ENCODE results near the gene SPSB1. TPM values are rescaled to one million over a fixed set of nuclear protein-coding genes. Genes with fewer than 3 reads are reported as not detected.

SPSB1 gene
- total RNA-seq, 4 donors from 2014 or later = 18.9 to 64.9 (median 41.8) TPM

- 58 to 78% methylated on average over 12 of the region's 12 CpGs for WGBS, 2 donors
- Histone ChIP-seq H3K9me3 (no peaks in the 10 kb centered on the region), H3K36me3 (peaks cover 0 to 33% (median 0%) of the 10 kb centered on the region in 3 donors), H3K4me3 (no peak overlapping the region), H3K27ac (no peak overlapping the region), H3K4me1 (peaks cover 0 to 30% (median 8%) of the 10 kb centered on the region in 4 donors), H3K27me3 (no peaks in the 10 kb centered on the region)
- no peak for DNase-seq (ENCODE audit: low spot score in 2 of 2)
- no peak for TF ChIP-seq CTCF (IDR thresholded peaks at IDR 0.05)
- no peak for TF ChIP-seq EP300 (IDR thresholded peaks at IDR 0.05)
- no peak for TF ChIP-seq POLR2A (IDR thresholded peaks at IDR 0.05)
Measured at GRCh38 chr1:9362488-9362887, 69.8 kb downstream of the SPSB1 start.

GRCh38 chr1:9363061-9363471, 70.4 kb downstream of the SPSB1 start:
- no peaks in the 10 kb centered on the region for H3K9me3 ChIP-seq
- H3K4me3 ChIP-seq = no peak overlapping the region
- peaks cover 0 to 30% (median 8%) of the 10 kb centered on the region in 4 donors for H3K4me1 ChIP-seq
- TF ChIP-seq POLR2A (IDR thresholded peaks at IDR 0.05) (no peak), EP300 (IDR thresholded peaks at IDR 0.05) (no peak)
- 56 to 66% methylated on average over 8 of the region's 8 CpGs for WGBS, 2 donors
- no peak for DNase-seq (ENCODE audit: low spot score in 2 of 2)
- no peaks in the 10 kb centered on the region for H3K27me3 ChIP-seq
- H3K36me3 ChIP-seq = peaks cover 0 to 33% (median 0%) of the 10 kb centered on the region in 3 donors
- no peak overlapping the region for H3K27ac ChIP-seq

- no peak overlapping the region for H3K4me3 ChIP-seq
- WGBS, 2 donors = 83 to 88% methylated on average over 8 of the region's 8 CpGs
- no peak for TF ChIP-seq CTCF (IDR thresholded peaks at IDR 0.05)
- no peak for TF ChIP-seq EP300 (IDR thresholded peaks at IDR 0.05)
- TF ChIP-seq POLR2A (IDR thresholded peaks at IDR 0.05) = no peak
- no peaks in the 10 kb centered on the region for H3K9me3 ChIP-seq
- DNase-seq (ENCODE audit: low spot score in 2 of 2) = no peak
- H3K4me1 ChIP-seq = peaks cover 0 to 34% (median 12%) of the 10 kb centered on the region in 4 donors
- no peak overlapping the region for H3K27ac ChIP-seq
- no peaks in the 10 kb centered on the region for H3K27me3 ChIP-seq
- peaks cover 0 to 25% (median 0%) of the 10 kb centered on the region in 3 donors for H3K36me3 ChIP-seq
Measured at GRCh38 chr1:9366298-9366697, 73.6 kb downstream of the SPSB1 start.

- peaks cover 0 to 21% (median 0%) of the 10 kb centered on the region in 3 donors for H3K36me3 ChIP-seq
- DNase-seq (ENCODE audit: low spot score in 2 of 2) = no peak
- H3K4me3 ChIP-seq = no peak overlapping the region
- TF ChIP-seq POLR2A (IDR thresholded peaks at IDR 0.05) (no peak), EP300 (IDR thresholded peaks at IDR 0.05) (no peak), CTCF (IDR thresholded peaks at IDR 0.05) (no peak)
- no peaks in the 10 kb centered on the region for H3K27me3 ChIP-seq
- 94 to 95% methylated on average over 34 of the region's 34 CpGs for WGBS, 2 donors
- no peaks in the 10 kb centered on the region for H3K9me3 ChIP-seq
- no peak overlapping the region for H3K27ac ChIP-seq
- peaks cover 0 to 34% (median 8%) of the 10 kb centered on the region in 4 donors for H3K4me1 ChIP-seq
Measured at GRCh38 chr1:9366943-9367780, 74.5 kb downstream of the SPSB1 start.

GRCh38 chr1:9367806-9368205, 75.1 kb downstream of the SPSB1 start:
- Histone ChIP-seq H3K4me3 (no peak overlapping the region), H3K36me3 (peaks cover 0 to 21% (median 0%) of the 10 kb centered on the region in 3 donors), H3K4me1 (peaks cover 0 to 33% (median 8%) of the 10 kb centered on the region in 4 donors), H3K27ac (no peak overlapping the region), H3K27me3 (no peaks in the 10 kb centered on the region), H3K9me3 (no peaks in the 10 kb centered on the region)
- TF ChIP-seq POLR2A (IDR thresholded peaks at IDR 0.05) (no peak), CTCF (IDR thresholded peaks at IDR 0.05) (no peak), EP300 (IDR thresholded peaks at IDR 0.05) (no peak)
- DNase-seq (ENCODE audit: low spot score in 2 of 2) = no peak
- 81 to 86% methylated on average over 9 of the region's 9 CpGs for WGBS, 2 donors
